Activated T-cell treated with anti-CD3 and anti-CD28 coated beads, Interleukin-2, amount 50 U/mL, for 1 hour (primary cell): ENCODE measurements around the gene LMOD2.
A peak's percentile ranks its signal among the peaks of the same experiment; 100 is the strongest.
"Not testable (repeated sequence)": the region's sequence is repeated elsewhere in the genome, so short reads cannot be mapped to it uniquely, and the experiment has no call there.

ENCODE experiments used
- DNase-seq: peaks from one replicate; pipeline ENCODE4 v3.0.0-alpha.2; 2020

The LMOD2 gene

GRCh38 chr7:123655614-123656013 lies at the start of gene LMOD2:
TSS of gene LMOD2 (plus strand) at chr7:123655866. CDS start at chr7:123655964, 98 bp downstream.
- DNase-seq, result no peak

GRCh38 chr7:123607423-123607975 lies 48.2 kb upstream of the LMOD2 start:
- no peak for DNase-seq

- DNase-seq, result no peak
Observed at GRCh38 chr7:123608991-123609882, 46.4 kb upstream of the LMOD2 start.

- DNase-seq, result no peak
Observed at GRCh38 chr7:123609883-123610239, 45.8 kb upstream of the LMOD2 start.

GRCh38 chr7:123612024-123612423 lies 43.6 kb upstream of the LMOD2 start:
- no peak for DNase-seq

- no peak for DNase-seq
Observed at GRCh38 chr7:123615344-123615743, 40.3 kb upstream of the LMOD2 start.

DNA sequence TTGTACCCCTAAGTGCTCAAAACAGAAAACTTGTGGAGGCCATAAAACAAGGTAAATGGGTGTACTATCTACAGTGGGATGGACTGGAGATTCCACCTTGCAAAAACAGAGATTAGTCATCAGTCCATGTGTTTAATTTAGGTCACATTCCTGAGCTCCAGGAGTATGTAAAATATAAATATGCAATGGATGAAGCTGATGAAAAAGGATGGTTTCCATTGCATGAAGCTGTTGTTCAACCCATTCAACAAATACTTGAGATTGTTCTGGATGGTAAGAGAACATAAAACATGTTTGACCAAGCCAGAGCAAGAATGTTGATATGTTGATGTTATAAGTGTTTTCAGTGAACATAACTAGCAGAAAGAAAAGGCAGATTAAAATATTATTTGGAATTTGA lies 39.4 kb upstream of the LMOD2 start:
- DNase-seq, result no peak

GRCh38 chr7:123621707-123622106 lies 34.0 kb upstream of the LMOD2 start:
- no peak for DNase-seq

DNA sequence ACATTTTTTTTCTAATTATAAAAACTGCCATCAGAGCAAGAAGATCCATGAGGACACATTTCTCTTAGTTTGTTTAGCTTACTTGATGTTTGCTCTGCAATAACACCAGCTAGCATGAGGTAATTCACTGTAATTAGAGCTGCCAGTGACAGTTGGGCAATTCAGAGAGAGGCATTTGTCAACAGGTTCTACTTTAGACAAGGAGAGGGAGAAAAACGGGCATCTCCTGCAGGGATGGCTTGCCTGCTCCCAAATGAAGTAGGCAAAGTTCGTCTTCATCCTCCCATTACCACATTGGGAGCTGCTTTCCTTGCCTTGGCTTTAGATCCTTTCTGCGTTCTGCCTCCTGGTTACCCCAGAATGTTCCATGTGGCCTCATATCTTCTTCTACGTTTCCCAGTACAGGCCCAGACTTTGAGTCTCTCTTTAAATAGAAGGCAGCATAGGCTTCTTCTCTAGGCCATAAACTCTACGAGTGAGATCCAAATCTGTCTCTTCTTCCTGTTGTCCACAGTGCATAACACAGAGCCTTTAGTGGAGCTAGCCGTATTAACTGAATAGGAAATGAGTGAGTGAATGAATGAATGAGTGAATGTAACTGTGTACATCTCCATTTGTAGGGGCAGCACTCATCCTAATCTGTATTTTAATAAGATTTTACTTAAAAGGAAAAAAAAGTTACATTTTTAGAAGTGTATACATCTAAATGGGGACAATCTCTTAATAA lies 32.8 kb upstream of the LMOD2 start:
- no peak for DNase-seq

DNA sequence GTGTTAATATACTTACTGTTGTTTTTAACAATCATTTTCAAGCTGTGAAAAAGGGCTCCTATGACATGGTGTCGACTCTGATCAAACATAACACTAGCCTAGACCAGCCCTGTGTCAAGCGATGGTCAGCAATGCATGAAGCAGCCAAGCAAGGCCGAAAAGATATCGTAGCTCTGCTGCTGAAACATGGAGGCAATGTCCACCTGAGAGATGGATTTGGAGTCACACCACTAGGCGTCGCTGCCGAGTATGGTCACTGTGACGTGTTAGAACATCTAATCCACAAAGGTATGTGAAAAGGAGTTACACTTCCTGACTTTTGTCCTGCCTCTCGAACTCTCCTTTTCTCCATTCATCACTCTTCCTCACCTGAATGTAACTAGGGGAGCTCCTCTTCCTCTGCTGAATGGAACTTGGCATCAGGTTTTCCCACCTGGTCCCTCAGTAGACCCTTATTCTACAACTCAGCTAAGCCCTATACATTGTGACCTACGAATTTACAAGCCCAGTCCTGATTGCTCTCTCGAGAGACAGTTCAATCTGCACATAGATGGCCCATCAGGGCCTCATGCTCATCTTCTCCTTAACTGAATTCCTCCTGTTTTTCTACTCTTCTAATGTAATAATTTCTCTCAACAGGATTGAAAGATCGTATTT lies 31.0 kb upstream of the LMOD2 start:
- DNase-seq, result peak; percentile 57

GRCh38 chr7:123625254-123625653 lies 30.4 kb upstream of the LMOD2 start:
- DNase-seq, result no peak

GRCh38 chr7:123627851-123628250 lies 27.8 kb upstream of the LMOD2 start:
- no peak for DNase-seq

- DNase-seq, result no peak
Observed at GRCh38 chr7:123628829-123629228, 26.8 kb upstream of the LMOD2 start.

DNA sequence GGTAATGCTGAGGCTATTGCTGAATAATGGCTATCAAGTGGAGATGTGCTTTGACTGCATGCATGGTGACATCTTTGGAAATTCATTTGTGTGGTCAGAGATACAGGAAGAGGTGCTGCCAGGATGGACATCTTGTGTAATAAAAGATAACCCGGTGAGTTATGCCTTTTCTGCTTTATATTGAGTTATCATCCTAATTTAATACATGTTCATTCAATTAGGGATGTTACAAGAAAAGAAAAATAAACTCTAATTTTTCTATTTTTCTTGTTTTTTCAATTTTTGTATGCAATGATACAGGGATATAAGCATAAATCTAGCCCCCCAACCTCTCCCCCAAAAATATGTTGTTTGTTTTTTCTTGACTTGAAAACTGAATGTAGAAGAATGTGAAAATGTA lies 26.4 kb upstream of the LMOD2 start:
- no peak for DNase-seq

DNA sequence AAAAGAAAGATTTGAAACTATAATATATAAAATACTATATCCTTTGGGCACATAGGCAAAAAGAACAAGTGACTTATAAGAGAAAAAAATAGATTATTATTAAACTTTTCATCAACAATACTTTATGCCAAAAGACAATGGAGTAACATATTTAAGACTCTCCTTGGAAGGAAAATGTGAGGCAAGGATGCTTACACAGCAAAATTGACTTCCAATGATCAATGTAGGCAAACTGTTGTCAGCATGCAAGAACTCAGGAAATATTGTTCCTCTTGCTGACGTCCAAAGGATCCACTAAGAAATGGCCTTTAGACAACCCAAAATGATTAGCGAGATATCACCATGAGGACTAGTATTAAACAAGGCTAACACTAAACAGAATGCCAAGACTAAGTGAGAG lies 22.9 kb upstream of the LMOD2 start:
- no peak for DNase-seq

- DNase-seq, result no peak
Observed at GRCh38 chr7:123633553-123633952, 22.1 kb upstream of the LMOD2 start.

DNA sequence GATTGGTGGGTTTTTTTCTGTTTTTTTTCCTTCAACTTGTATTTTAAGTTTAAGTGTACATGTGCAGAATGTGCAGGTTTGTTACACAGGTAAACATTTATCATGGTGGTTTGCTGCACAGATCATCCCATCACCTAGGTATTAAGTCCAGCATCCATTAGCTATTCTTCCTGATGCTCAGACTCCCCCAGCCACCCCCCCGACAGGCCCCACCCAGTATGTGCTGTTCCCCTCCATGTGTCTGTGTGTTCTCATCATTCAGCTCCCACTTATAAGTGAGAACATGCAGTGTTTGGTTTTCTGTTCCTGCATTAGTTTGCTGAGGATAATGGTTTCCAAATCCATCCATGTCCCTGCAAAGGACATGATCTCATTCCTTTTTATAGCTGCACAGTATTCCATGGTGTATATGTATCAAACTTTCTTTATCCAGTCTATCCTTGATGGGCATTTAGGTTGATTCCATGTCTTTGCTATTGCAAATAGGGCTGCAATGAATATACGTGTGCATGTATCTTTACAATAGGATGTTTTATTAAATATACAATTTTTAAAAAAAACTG lies 21.6 kb upstream of the LMOD2 start:
- DNase-seq, result not testable (repeated sequence)

GRCh38 chr7:123635551-123636359 lies 19.9 kb upstream of the LMOD2 start:
- no peak for DNase-seq

- DNase-seq, result no peak
Observed at GRCh38 chr7:123637203-123637602, 18.5 kb upstream of the LMOD2 start.

- no peak for DNase-seq
Observed at GRCh38 chr7:123637878-123638277, 17.8 kb upstream of the LMOD2 start.

- DNase-seq, result no peak
Observed at GRCh38 chr7:123639631-123640030, 16.0 kb upstream of the LMOD2 start.

DNA sequence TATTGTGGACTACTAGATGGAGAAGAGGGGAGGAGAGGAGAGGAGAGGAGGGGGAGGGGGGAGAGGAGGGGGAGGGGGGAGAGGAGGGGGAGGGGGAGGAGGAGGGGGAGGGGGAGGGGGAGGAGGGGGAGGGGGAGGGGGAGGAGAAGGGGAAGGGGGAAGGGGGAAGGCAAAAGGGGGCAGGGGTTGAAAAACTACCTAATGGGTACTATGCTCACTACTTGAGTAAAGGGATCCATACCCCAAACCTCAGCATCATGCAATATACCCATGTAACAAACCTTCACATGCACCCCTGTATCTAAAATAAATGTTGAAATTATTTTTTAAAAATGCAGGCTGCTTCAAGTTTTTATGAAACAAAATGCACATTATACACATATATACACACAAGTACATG lies 15.1 kb upstream of the LMOD2 start:
- no peak for DNase-seq
